ENCODE data around the gene GET4. TPM values are rescaled to one million over a fixed set of nuclear protein-coding genes. Genes with fewer than 3 reads are reported as not detected.

Gene GET4
- total and polyA plus RNA-seq, 2 of the 8 experiments (the other 6 are each of a cell fraction or from before 2014, with no cell fraction given): 56.7 to 74.1 TPM

- no peaks in the 10 kb centered on the region for H3K79me2 ChIP-seq (ENCODE audit: control insufficient read depth in 1 of 2, insufficient read depth in 2 of 2, low read length in 2 of 2)
- H3K79me1 ChIP-seq (ENCODE audit: low read depth, low read length): peaks cover 5% of the 10 kb centered on the region
- no peak overlapping the region for H2BK15ac ChIP-seq (ENCODE audit: low read length)
- H2AK5ac ChIP-seq (ENCODE audit: low read depth, low read length): no peak overlapping the region
- WGBS, 2 experiments (ENCODE audit: extremely low coverage in 1 of 2, insufficient coverage in 1 of 2, insufficient read length in 1 of 2, insufficient replicate concordance in 2 of 2, low coverage in 1 of 2, low lambda C conversion rate in 2 of 2, missing lambda C conversion rate in 1 of 2): 93% methylated on average over 14 of the region's 14 CpGs; no CpG with 5 or more reads in 1 of the 2 experiments
- peaks cover 13 to 53% (median 36%) of the 10 kb centered on the region in 4 experiments for H3K36me3 ChIP-seq (ENCODE audit: control insufficient read depth in 2 of 4, insufficient read depth in 4 of 4, low read length in 3 of 4)
- H3K4ac ChIP-seq (replicated peaks; ENCODE audit: insufficient read length, low read depth, low read length): no peak overlapping the region
- H4K5ac ChIP-seq (ENCODE audit: insufficient read length, low read depth, low read length): no peak overlapping the region
- H3K18ac ChIP-seq (ENCODE audit: extremely low read depth, low read length): no peak overlapping the region
- no peak overlapping the region for H2BK20ac ChIP-seq (ENCODE audit: low read length)
- H3K9me3 ChIP-seq (ENCODE audit: insufficient read depth in 2 of 2, low read depth in 1 of 2, low read length in 1 of 2): no peaks in the 10 kb centered on the region
- H2BK12ac ChIP-seq (ENCODE audit: low read depth, low read length): no peak overlapping the region
- H3K23me2 ChIP-seq (ENCODE audit: low read depth, low read length): peaks cover 2% of the 10 kb centered on the region; the same call in 1 of the 2 replicates
- H3K4me3 ChIP-seq (ENCODE audit: extremely low read depth in 1 of 4, insufficient read depth in 2 of 4, low read depth in 3 of 4, low read length in 4 of 4): no peak overlapping the region
- H3K27me3 ChIP-seq (replicated peaks in 1 of 4; ENCODE audit: control insufficient read depth in 3 of 4, extremely low read depth in 1 of 4, insufficient read depth in 3 of 4, low read length in 3 of 4): no peaks in the 10 kb centered on the region
- no peak overlapping the region for H3K56ac ChIP-seq (replicated peaks; ENCODE audit: insufficient read length, low read depth, low read length)
- no peak for DNase-seq (ENCODE audit: low read depth in 1 of 2, low spot score in 2 of 2)
- no peak overlapping the region for H2AFZ ChIP-seq (ENCODE audit: low read length)
- POLR2A ChIA-PET (ENCODE audit: partially characterized antibody): interaction anchor here (1.0 to 4.0 kb wide), 6 partner anchors 13 to 70 kb away, joined by 3 to 23 read pairs (median 6); partner anchors contain the start of gene GET4
- CTCF ChIA-PET (ENCODE audit: partially characterized antibody): interaction anchor here (0.9 kb wide), 1 partner anchor 60 kb away, joined by 3 read pairs; no protein-coding TSS in a partner anchor
- H4K91ac ChIP-seq (replicated peaks; ENCODE audit: insufficient read length, low read length): no peak overlapping the region
- H4K20me1 ChIP-seq (replicated peaks in 1 of 2; ENCODE audit: control insufficient read depth in 1 of 2, insufficient read depth in 2 of 2, low read length in 2 of 2): peaks cover 9 to 20% of the 10 kb centered on the region in 2 experiments
- H3K14ac ChIP-seq (ENCODE audit: insufficient read length): no peak overlapping the region
- no peak for FAIRE-seq
- H3K9ac ChIP-seq (replicated peaks in 1 of 4; ENCODE audit: extremely low read depth in 1 of 4, low read depth in 3 of 4, low read length in 3 of 4): no peak overlapping the region
- H2BK120ac ChIP-seq (replicated peaks; ENCODE audit: low read depth, low read length): no peak overlapping the region
- no peak overlapping the region for H3K4me2 ChIP-seq (ENCODE audit: insufficient read depth in 1 of 2, low read depth in 2 of 2, low read length in 2 of 2)
- H2BK5ac ChIP-seq (ENCODE audit: low read depth, low read length): no peak overlapping the region
- H3K27ac ChIP-seq (ENCODE audit: low read depth, low read length): no peak overlapping the region
- no peak overlapping the region for H3K23ac ChIP-seq (ENCODE audit: insufficient read length)
- peaks cover 0 to 8% (median 4%) of the 10 kb centered on the region in 4 experiments; a peak in 5 of 7 replicates for H3K4me1 ChIP-seq (replicated peaks in 1 of 4; ENCODE audit: control insufficient read depth in 3 of 4, insufficient read depth in 4 of 4, low read length in 3 of 4)
- no peak overlapping the region for H4K8ac ChIP-seq (ENCODE audit: extremely low read depth, insufficient read depth, low read length)
- no peak for TF ChIP-seq JUND (IDR thresholded peaks at IDR 0.05; ENCODE audit: low read length)
- TF ChIP-seq NRF1 (IDR thresholded peaks at IDR 0.05; ENCODE audit: low read depth, low read length): no peak
- no peak for TF ChIP-seq EZH2 (IDR thresholded peaks at IDR 0.05; ENCODE audit: low read depth, low read length, severe bottlenecking)
Measured at GRCh38 chr7:897086-897485, 20.7 kb downstream of the GET4 start.

Measured in H1 (cell line).